Transverse colon (tissue), 4 donors: ENCODE data around the gene GTF2IRD1. TPM values are rescaled to one million over a fixed set of nuclear protein-coding genes. Genes with fewer than 3 reads are reported as not detected.

Experiments
- DNase-seq: peaks from one replicate; pipeline ENCODE4 v3.0.0-alpha.2; 2019
- H3K27ac ChIP-seq, 4 donors: fragments of 200-600 bp; sonication (generic); 2 replicates each; pipeline ENCODE4 v1.5.1; 2016 to 2018; ENCODE audit warnings: inconsistent platforms in 4 of 4
- H3K27me3 ChIP-seq: fragments of 200-600 bp; sonication (generic); 2 replicates; pipeline ENCODE4 v1.5.1; 2017; ENCODE audit warnings: inconsistent platforms
- H3K36me3 ChIP-seq, 4 donors: fragments of 200-600 bp; sonication (generic); 2 replicates each; pipeline ENCODE4 v1.5.1; 2017 to 2019; ENCODE audit warnings: inconsistent platforms in 4 of 4
- H3K4me1 ChIP-seq, 4 donors: fragments of 200-600 bp; sonication (generic); 2 replicates each; pipeline ENCODE4 v1.5.1; 2017 to 2020; ENCODE audit warnings: inconsistent platforms in 4 of 4
- H3K4me3 ChIP-seq, 4 donors: fragments of 200-600 bp; sonication (generic); 1 replicate in 1 of 4; 2 replicates in 3 of 4; pipeline versions ENCODE4 v1.5.1 to v1.6.1; 2017 to 2019; ENCODE audit warnings: inconsistent platforms in 4 of 4
- H3K9me3 ChIP-seq, 2 donors: fragments of 200-600 bp; sonication (generic); 2 replicates each; pipeline ENCODE4 v1.5.1; 2017 to 2019; ENCODE audit warnings: inconsistent platforms in 2 of 2
- CTCF ChIP-seq, 5 experiments: fragments of 200-600 bp in 3 of 5; fragments of 450-650 bp in 2 of 5; sonication (generic) in 3 of 5; IDR thresholded peaks; 1 replicate in 2 of 5; 2 replicates in 3 of 5; pipeline ENCODE4 v1.5.1; 2016 to 2017; ENCODE audit warnings: antibody characterized with exemption in 5 of 5, inconsistent platforms in 3 of 5, mild to moderate bottlenecking in 2 of 5, moderate library complexity in 1 of 5
- EP300 ChIP-seq: sonication (generic); formaldehyde crosslinking; IDR thresholded peaks from one replicate; pipeline ENCODE4 v1.6.1; 2017; ENCODE audit warnings: antibody characterized with exemption, low read depth
- POLR2A ChIP-seq: fragments of 450-650 bp; IDR thresholded peaks from one replicate; pipeline ENCODE4 v1.6.1; 2016; ENCODE audit warnings: antibody characterized with exemption, mild to moderate bottlenecking, moderate library complexity
- POLR2AphosphoS5 ChIP-seq, 3 donors: sonication (generic); formaldehyde crosslinking; IDR thresholded peaks; one replicate each; pipeline ENCODE4 v1.6.1; 2016; ENCODE audit warnings: antibody characterized with exemption in 3 of 3
- WGBS, 2 donors: methylation state at CpG; one replicate each; pipeline ENCODE4 v1.1.5; 2018; ENCODE audit warnings: low coverage in 1 of 2; 5-methylcytosine and 5-hydroxymethylcytosine counted together
- in situ Hi-C, 4 donors: fragments of 200-750 bp; cut with MboI; loops; one replicate each; pipeline versions ENCODE4 v1.15.0 to v1.15.1; 2017; ENCODE audit warnings: low sequenced_read_pairs in 3 of 4, low pct_ligation_motif_present in 1 of 4, low pct_unique_long_range_greater_than_20kb in 1 of 4
- intact Hi-C: fragments of 100-400 bp; cut with DNase I; formaldehyde crosslinking; loops from one replicate; pipeline ENCODE4 v1.15.1; 2023; ENCODE audit warnings: low total_unique reads
- total RNA-seq, 4 donors: library from RNA; depleted of rRNA; stranded (reverse); fragments of >200 nt; gene quantifications; one replicate each; pipeline ENCODE4 v1.1.0, GENCODE V29; 2016

The GTF2IRD1 gene
- total RNA-seq, 4 donors from 2014 or later, result 4.6 to 22.4 (median 14.7) TPM

DNA sequence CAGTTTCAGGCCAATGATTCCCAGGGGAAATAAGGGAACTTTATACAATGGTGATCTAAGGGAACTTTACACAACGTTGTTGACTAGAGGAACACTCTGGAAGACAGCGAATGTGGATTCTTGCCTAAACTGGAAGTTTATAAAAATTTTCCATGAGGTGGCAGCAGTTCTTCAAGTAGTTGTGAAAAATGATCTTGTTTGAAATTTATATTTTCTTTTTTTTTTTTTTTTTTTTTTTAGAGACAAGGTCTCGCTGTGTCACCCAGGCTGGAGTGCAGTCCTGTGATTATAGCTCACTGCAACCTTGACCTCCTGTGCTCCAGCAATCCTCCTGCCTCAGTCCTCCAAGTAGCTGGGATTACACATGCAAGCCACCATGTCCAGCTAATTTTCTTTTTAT, 171.7 kb downstream of the GTF2IRD1 start:
- Histone ChIP-seq H3K4me1 (peaks cover 0 to 11% (median 9%) of the 10 kb centered on the region in 4 donors), H3K9me3 (no peaks in the 10 kb centered on the region), H3K27ac (peak overlapping the region in 1 of 4 donors; percentile 1), H3K27me3 (no peaks in the 10 kb centered on the region), H3K4me3 (no peak overlapping the region), H3K36me3 (no peaks in the 10 kb centered on the region)
- no peak for TF ChIP-seq EP300
- no peak for TF ChIP-seq POLR2AphosphoS5 (IDR thresholded peaks at IDR 0.05)
- TF ChIP-seq CTCF (IDR thresholded peaks at IDR 0.05), result no peak
- TF ChIP-seq POLR2A, result no peak
- 17 to 20% methylated on average over 2 to 3 of the region's 3 CpGs for WGBS, 2 donors
- intact Hi-C loops, result no loop called here
- DNase-seq, result no peak
- in situ Hi-C loops, result no loop called here

DNA sequence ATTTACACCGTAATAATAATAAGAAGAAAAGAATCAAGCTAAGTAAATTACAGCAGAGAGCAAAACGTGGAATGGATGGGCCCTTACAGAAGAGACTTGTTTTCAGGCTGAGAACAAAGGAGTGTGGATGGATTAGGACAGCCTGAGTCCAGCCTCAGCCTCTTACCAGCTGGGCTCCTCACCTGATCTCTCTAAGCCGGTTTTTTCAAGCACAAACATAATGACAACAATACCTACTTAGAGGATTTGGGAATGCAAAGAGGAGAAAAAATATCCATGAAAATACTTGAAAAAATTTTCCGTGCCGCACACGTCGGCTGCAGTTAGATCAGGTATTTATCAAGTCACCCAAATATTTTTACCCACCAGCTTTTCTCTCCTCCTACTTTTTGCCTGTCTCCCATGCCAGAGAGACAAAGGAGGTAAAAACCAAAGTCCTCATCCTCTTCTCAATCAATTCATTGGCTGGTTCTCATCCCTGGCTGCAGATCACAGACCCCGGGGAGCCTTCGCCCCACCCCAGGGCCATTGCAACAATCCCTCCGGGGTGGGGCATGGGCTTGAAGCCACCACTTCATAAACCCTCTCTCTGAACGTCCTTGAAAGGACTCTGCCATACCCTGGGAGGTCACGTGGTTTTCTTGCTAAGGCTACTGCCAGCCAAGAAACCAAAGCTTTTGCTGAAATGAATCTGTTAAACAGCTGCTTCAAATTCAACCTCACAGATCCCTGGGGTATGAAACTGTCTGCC, 174.1 kb downstream of the GTF2IRD1 start:
- Histone ChIP-seq H3K9me3 (no peaks in the 10 kb centered on the region), H3K27me3 (no peaks in the 10 kb centered on the region), H3K4me3 (no peak overlapping the region), H3K4me1 (peaks cover 0 to 11% (median 9%) of the 10 kb centered on the region in 4 donors), H3K27ac (peak overlapping the region; percentile 15 to 43 (median 36)), H3K36me3 (no peaks in the 10 kb centered on the region)
- intact Hi-C loops, result no loop called here
- peak; percentile 66 for DNase-seq
- WGBS, 2 donors, result 27% methylated on average over 8 to 12 of the region's 12 CpGs
- in situ Hi-C loops, result no loop called here
- TF ChIP-seq POLR2AphosphoS5 (IDR thresholded peaks at IDR 0.05), result no peak
- no peak for TF ChIP-seq EP300
- no peak for TF ChIP-seq POLR2A
- no peak for TF ChIP-seq CTCF (IDR thresholded peaks at IDR 0.05)

DNA sequence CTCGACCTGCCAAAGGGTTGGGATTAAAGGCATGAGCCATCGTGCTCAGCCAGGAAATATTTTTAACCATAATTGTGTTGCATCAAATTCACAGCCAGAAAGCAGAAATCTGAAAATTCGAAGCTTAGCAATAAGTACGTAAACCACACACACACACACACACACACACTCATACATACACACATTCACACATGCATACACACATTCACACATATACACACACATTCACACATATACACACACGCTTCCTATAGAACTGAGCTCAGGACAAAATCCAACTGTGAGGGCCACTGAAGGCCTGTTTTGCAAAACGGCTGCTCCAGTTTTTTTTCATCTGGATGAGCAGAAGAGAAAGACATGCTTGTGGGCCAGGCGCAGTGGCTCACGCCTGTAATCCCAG, 178.8 kb downstream of the GTF2IRD1 start:
- WGBS, 2 donors, result 81 to 90% methylated on average over 2 to 8 of the region's 8 CpGs
- intact Hi-C loops, result no loop called here

More for the DNA sequence above, 178.8 kb downstream of the GTF2IRD1 start:
- H3K27me3 ChIP-seq, result no peaks in the 10 kb centered on the region
- in situ Hi-C loops, result no loop called here
- no peak overlapping the region for H3K4me3 ChIP-seq
- peaks cover 5 to 38% (median 28%) of the 10 kb centered on the region in 4 donors for H3K4me1 ChIP-seq
- H3K36me3 ChIP-seq, result no peaks in the 10 kb centered on the region
- TF ChIP-seq CTCF (IDR thresholded peaks at IDR 0.05) (no peak), POLR2A (no peak), EP300 (no peak), POLR2AphosphoS5 (IDR thresholded peaks at IDR 0.05) (no peak)
- no peak overlapping the region for H3K27ac ChIP-seq
- DNase-seq, result no peak
- H3K9me3 ChIP-seq, result no peaks in the 10 kb centered on the region
